ENCODE data around the gene KDM2A. TPM values are rescaled to one million over a fixed set of nuclear protein-coding genes. Genes with fewer than 3 reads are reported as not detected.
"Not testable (repeated sequence)": the region's sequence is repeated elsewhere in the genome, so short reads cannot be mapped to it uniquely, and the experiment has no call there.

Gene KDM2A
- polyA plus RNA-seq, 1 experiment = 52.2 TPM

GRCh38 chr11:67120881-67121710 is 2.0 kb downstream of the KDM2A start:
- ChIA-PET POLR2A (no interaction called here), CTCF (interaction anchor here (0.6 kb wide), 1 partner anchor 236 kb away, joined by 9 read pairs; no protein-coding TSS in a partner anchor)
- Histone ChIP-seq H3K9me3 (ENCODE audit: control insufficient read depth, insufficient read depth, low read length) (no peaks in the 10 kb centered on the region), H3K27me3 (ENCODE audit: control insufficient read depth, insufficient read depth, low read length) (no peaks in the 10 kb centered on the region), H3K4me3 (ENCODE audit: low read depth, low read length) (peak overlapping the region; percentile 95), H3K27ac (ENCODE audit: low read depth, low read length) (no peak overlapping the region)
- TF ChIP-seq CTCF (IDR thresholded peaks at IDR 0.05; ENCODE audit: low read depth, low read length) = no peak
- no peak for DNase-seq (ENCODE audit: low read depth, low spot score)

- DNase-seq (ENCODE audit: low read depth, low spot score); H3K27ac ChIP-seq (ENCODE audit: low read depth, low read length); H3K27me3 ChIP-seq (ENCODE audit: control insufficient read depth, insufficient read depth, low read length); H3K9me3 ChIP-seq (ENCODE audit: control insufficient read depth, insufficient read depth, low read length); CTCF ChIA-PET; H3K4me3 ChIP-seq (ENCODE audit: low read depth, low read length): not testable (repeated sequence)
- POLR2A ChIA-PET = interaction anchor here (0.6 kb wide), 1 partner anchor 11 kb away, joined by 5 read pairs; no protein-coding TSS in a partner anchor
Observed at GRCh38 chr11:67123801-67124200, 4.7 kb downstream of the KDM2A start.

GRCh38 chr11:67126243-67126642 is 7.2 kb downstream of the KDM2A start:
- H3K9me3 ChIP-seq (ENCODE audit: control insufficient read depth, insufficient read depth, low read length); H3K4me3 ChIP-seq (ENCODE audit: low read depth, low read length); CTCF ChIA-PET; H3K27me3 ChIP-seq (ENCODE audit: control insufficient read depth, insufficient read depth, low read length); H3K27ac ChIP-seq (ENCODE audit: low read depth, low read length); DNase-seq (ENCODE audit: low read depth, low spot score): not testable (repeated sequence)
- POLR2A ChIA-PET = interaction anchor here (1.6 kb wide), 1 partner anchor 114 kb away, joined by 4 read pairs; no protein-coding TSS in a partner anchor

GRCh38 chr11:67126986-67127385 is 7.9 kb downstream of the KDM2A start:
- POLR2A ChIA-PET = interaction anchor here (1.6 kb wide), 1 partner anchor 113 kb away, joined by 4 read pairs; no protein-coding TSS in a partner anchor
- no peak overlapping the region for H3K4me3 ChIP-seq (ENCODE audit: low read depth, low read length)
- H3K27me3 ChIP-seq (ENCODE audit: control insufficient read depth, insufficient read depth, low read length) = no peaks in the 10 kb centered on the region
- CTCF ChIA-PET = interaction anchor here (0.6 to 1.2 kb wide), 3 partner anchors 8 to 73 kb away, joined by 3 to 4 read pairs (median 3); partner anchors contain the start of gene KDM2A
- no peak for DNase-seq (ENCODE audit: low read depth, low spot score)
- no peaks in the 10 kb centered on the region for H3K9me3 ChIP-seq (ENCODE audit: control insufficient read depth, insufficient read depth, low read length)
- no peak for TF ChIP-seq CTCF (IDR thresholded peaks at IDR 0.05; ENCODE audit: low read depth, low read length)
- peak overlapping the region; percentile 39 for H3K27ac ChIP-seq (ENCODE audit: low read depth, low read length)

- POLR2A ChIA-PET; H3K27me3 ChIP-seq (ENCODE audit: control insufficient read depth, insufficient read depth, low read length); CTCF ChIA-PET; DNase-seq (ENCODE audit: low read depth, low spot score); H3K27ac ChIP-seq (ENCODE audit: low read depth, low read length); H3K9me3 ChIP-seq (ENCODE audit: control insufficient read depth, insufficient read depth, low read length); H3K4me3 ChIP-seq (ENCODE audit: low read depth, low read length): not testable (repeated sequence)
Observed at GRCh38 chr11:67130861-67131260, 11.8 kb downstream of the KDM2A start.

GRCh38 chr11:67136156-67136555 is 17.1 kb downstream of the KDM2A start:
- TF ChIP-seq CTCF (IDR thresholded peaks at IDR 0.05; ENCODE audit: low read depth, low read length) = no peak
- Histone ChIP-seq H3K27me3 (ENCODE audit: control insufficient read depth, insufficient read depth, low read length) (no peaks in the 10 kb centered on the region), H3K9me3 (ENCODE audit: control insufficient read depth, insufficient read depth, low read length) (no peaks in the 10 kb centered on the region), H3K27ac (ENCODE audit: low read depth, low read length) (no peak overlapping the region), H3K4me3 (ENCODE audit: low read depth, low read length) (no peak overlapping the region)
- CTCF ChIA-PET = no interaction called here
- POLR2A ChIA-PET = no interaction called here
- DNase-seq (ENCODE audit: low read depth, low spot score) = no peak
